ENCODE results near the gene ARFRP1. TPM values are rescaled to one million over a fixed set of nuclear protein-coding genes. Genes with fewer than 3 reads are reported as not detected.

Gene ARFRP1
- total RNA-seq, 4 donors from 2014 or later = 46.2 to 75.4 (median 56.2) TPM

DNA sequence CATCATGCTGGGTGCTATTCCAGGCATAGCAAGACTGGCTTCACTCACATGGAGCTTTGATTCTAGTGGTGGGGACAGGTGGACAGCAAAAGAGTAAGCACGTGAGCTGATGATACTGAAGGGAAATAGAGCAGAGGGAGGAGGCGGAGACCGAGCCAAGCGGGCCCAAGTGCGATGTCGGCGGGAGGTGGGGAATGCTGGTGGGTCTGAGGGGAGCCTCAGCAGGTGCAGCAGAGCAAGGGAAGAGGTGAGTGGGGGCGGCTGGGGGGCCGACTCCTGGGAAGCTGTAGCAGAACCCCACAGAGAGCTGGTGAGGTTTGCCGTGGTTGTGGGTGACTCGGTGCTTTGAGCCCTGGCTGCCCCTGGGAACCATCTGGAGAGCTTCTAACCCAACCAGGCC lies 39.4 kb downstream of the ARFRP1 start:
- H3K27me3 ChIP-seq = no peaks in the 10 kb centered on the region
- in situ Hi-C loops (cut with MboI; ENCODE audit: low pct_ligation_motif_present in 1 of 4, low pct_unique_long_range_greater_than_20kb in 1 of 4, low sequenced_read_pairs in 3 of 4) = no loop called here
- intact Hi-C loops (cut with DNase I; ENCODE audit: low total_unique reads) = no loop called here
- peaks cover 0 to 10% (median 0%) of the 10 kb centered on the region in 4 donors for H3K36me3 ChIP-seq
- DNase-seq = no peak
- H3K27ac ChIP-seq = no peak overlapping the region
- WGBS, 2 donors (ENCODE audit: low coverage in 1 of 2) = 96% methylated on average over 8 to 11 of the region's 11 CpGs
- H3K9me3 ChIP-seq = no peaks in the 10 kb centered on the region
- TF ChIP-seq EP300 (IDR thresholded peaks at IDR 0.05; ENCODE audit: low read depth) (no peak), POLR2A (IDR thresholded peaks at IDR 0.05) (no peak), POLR2AphosphoS5 (IDR thresholded peaks at IDR 0.05) (no peak)
- TF ChIP-seq, protein P1, sequence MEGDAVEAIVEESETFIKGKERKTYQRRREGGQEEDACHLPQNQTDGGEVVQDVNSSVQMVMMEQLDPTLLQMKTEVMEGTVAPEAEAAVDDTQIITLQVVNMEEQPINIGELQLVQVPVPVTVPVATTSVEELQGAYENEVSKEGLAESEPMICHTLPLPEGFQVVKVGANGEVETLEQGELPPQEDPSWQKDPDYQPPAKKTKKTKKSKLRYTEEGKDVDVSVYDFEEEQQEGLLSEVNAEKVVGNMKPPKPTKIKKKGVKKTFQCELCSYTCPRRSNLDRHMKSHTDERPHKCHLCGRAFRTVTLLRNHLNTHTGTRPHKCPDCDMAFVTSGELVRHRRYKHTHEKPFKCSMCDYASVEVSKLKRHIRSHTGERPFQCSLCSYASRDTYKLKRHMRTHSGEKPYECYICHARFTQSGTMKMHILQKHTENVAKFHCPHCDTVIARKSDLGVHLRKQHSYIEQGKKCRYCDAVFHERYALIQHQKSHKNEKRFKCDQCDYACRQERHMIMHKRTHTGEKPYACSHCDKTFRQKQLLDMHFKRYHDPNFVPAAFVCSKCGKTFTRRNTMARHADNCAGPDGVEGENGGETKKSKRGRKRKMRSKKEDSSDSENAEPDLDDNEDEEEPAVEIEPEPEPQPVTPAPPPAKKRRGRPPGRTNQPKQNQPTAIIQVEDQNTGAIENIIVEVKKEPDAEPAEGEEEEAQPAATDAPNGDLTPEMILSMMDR (IDR thresholded peaks at IDR 0.05) = no peak
- H3K4me3 ChIP-seq = no peak overlapping the region
- no peaks in the 10 kb centered on the region for H3K4me1 ChIP-seq

DNA sequence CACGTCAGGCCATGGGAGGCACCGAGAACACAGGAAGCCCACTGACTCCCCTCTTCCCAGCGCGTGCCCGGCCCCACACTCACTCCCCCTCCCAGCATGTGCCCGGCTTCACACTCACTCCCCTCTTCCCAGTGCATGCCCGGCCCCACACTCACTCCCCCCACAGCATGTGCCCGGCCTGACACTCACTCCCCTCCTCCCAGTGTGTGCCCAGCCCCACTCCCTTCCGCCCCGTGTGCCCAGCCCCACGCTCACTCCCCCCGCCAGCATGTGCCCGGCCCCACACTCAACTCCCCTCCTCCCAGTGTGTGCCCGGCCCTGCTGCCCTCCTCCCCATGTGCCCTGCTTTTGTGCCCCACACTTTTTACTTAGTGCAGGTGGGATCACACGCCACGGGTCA lies 39.9 kb downstream of the ARFRP1 start:
- Histone ChIP-seq H3K9me3 (no peaks in the 10 kb centered on the region), H3K36me3 (peaks cover 0 to 10% (median 0%) of the 10 kb centered on the region in 4 donors), H3K27me3 (no peaks in the 10 kb centered on the region), H3K4me3 (no peak overlapping the region), H3K4me1 (no peaks in the 10 kb centered on the region), H3K27ac (no peak overlapping the region)
- TF ChIP-seq EP300 (IDR thresholded peaks at IDR 0.05; ENCODE audit: low read depth) (no peak), POLR2AphosphoS5 (IDR thresholded peaks at IDR 0.05) (no peak), POLR2A (IDR thresholded peaks at IDR 0.05) (no peak)
- TF ChIP-seq, protein P1 (IDR thresholded peaks at IDR 0.05) = no peak
- 91 to 95% methylated on average over 6 to 16 of the region's 16 CpGs for WGBS, 2 donors (ENCODE audit: low coverage in 1 of 2)
- intact Hi-C loops (cut with DNase I; ENCODE audit: low total_unique reads) = no loop called here
- no peak for DNase-seq
- in situ Hi-C loops (cut with MboI; ENCODE audit: low pct_ligation_motif_present in 1 of 4, low pct_unique_long_range_greater_than_20kb in 1 of 4, low sequenced_read_pairs in 3 of 4) = no loop called here

DNA sequence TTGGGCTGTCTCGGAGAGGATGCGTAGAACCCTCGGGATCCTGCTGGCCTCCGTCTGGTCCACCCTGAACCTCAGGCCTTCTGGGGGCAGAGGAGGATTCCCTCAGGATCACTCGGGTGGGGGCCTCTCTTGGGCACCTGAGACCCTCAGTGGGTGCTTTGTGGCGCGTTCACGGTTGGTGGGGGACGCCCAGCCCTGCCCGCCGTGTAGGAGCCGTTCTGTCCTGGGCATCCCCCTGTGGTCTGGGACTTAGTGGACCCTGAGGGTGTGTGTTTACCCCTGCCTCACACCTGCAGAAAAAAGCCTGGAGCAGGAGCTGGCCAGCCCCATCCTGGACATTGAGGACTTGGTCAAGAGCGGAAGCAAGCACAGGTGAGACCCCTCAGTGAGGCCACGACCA lies 42.1 kb downstream of the ARFRP1 start:
- Histone ChIP-seq H3K9me3 (no peaks in the 10 kb centered on the region), H3K4me1 (no peaks in the 10 kb centered on the region), H3K4me3 (no peak overlapping the region), H3K27me3 (no peaks in the 10 kb centered on the region), H3K36me3 (peaks cover 0 to 10% (median 0%) of the 10 kb centered on the region in 4 donors), H3K27ac (no peak overlapping the region)
- in situ Hi-C loops (cut with MboI; ENCODE audit: low pct_ligation_motif_present in 1 of 4, low pct_unique_long_range_greater_than_20kb in 1 of 4, low sequenced_read_pairs in 3 of 4) = no loop called here
- intact Hi-C loops (cut with DNase I; ENCODE audit: low total_unique reads) = no loop called here
- DNase-seq = no peak
- TF ChIP-seq POLR2A (IDR thresholded peaks at IDR 0.05) (no peak), EP300 (IDR thresholded peaks at IDR 0.05; ENCODE audit: low read depth) (no peak), POLR2AphosphoS5 (IDR thresholded peaks at IDR 0.05) (no peak)
- TF ChIP-seq, protein P1 (IDR thresholded peaks at IDR 0.05) = no peak
- 87% methylated on average over 12 of the region's 14 CpGs; no CpG with 5 or more reads in 1 of the 2 donors for WGBS, 2 donors (ENCODE audit: low coverage in 1 of 2)

DNA sequence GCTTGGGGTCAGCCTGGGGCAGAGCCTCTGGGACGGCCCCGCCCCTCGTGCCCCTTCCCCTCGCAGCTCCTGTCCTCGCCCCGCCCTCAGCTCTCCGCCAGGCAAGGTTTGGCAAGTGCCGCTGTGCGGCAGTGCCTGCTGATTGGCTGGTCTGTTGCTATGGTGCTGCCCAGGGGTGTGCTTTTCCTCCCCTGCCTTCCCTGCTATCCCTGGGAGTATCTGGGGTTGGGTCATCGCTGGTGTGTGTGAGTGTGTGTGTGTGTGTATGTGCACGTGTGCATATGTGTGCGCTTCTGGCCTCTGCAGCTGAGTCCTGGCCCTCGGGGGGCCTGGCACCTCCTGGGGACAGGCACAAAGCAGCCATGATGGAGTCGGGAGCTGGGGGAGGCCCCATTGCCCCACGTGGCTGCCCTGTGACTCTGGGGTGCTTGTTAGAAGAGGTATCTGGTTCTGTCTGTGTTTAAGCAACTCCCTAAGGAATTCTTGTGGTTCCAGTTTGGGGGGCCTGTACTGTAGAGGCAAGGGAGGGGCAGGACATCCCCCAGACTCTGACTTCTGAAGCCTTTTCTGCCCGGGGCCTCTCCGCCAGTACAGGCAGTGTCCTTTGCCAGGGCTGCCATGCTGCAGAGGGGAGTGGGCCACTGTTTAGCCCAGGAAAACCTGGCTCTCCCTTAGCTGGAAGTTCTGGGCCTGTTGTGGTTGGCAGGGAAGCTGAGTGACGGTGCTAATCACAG lies 42.7 kb downstream of the ARFRP1 start:
- peaks cover 0 to 10% (median 0%) of the 10 kb centered on the region in 4 donors for H3K36me3 ChIP-seq
- no peak for TF ChIP-seq EP300 (IDR thresholded peaks at IDR 0.05; ENCODE audit: low read depth)
- no peak for TF ChIP-seq POLR2AphosphoS5 (IDR thresholded peaks at IDR 0.05)
- TF ChIP-seq, protein P1 (IDR thresholded peaks at IDR 0.05) = no peak
- TF ChIP-seq POLR2A (IDR thresholded peaks at IDR 0.05) = no peak
- in situ Hi-C loops (cut with MboI; ENCODE audit: low pct_ligation_motif_present in 1 of 4, low pct_unique_long_range_greater_than_20kb in 1 of 4, low sequenced_read_pairs in 3 of 4) = no loop called here
- H3K4me3 ChIP-seq = no peak overlapping the region
- intact Hi-C loops (cut with DNase I; ENCODE audit: low total_unique reads) = no loop called here
- H3K27ac ChIP-seq = no peak overlapping the region
- DNase-seq = no peak
- no peaks in the 10 kb centered on the region for H3K9me3 ChIP-seq
- H3K27me3 ChIP-seq = no peaks in the 10 kb centered on the region
- no peaks in the 10 kb centered on the region for H3K4me1 ChIP-seq
- 67% methylated on average over 18 of the region's 18 CpGs; no CpG with 5 or more reads in 1 of the 2 donors for WGBS, 2 donors (ENCODE audit: low coverage in 1 of 2)

All from transverse colon (tissue), 4 donors.